HG03064 (cell line): Measurements from ENCODE around the gene YY1.
"Not testable (repeated sequence)": the region's sequence is repeated elsewhere in the genome, so short reads cannot be mapped to it uniquely, and the experiment has no call there.

Experiments
- ATAC-seq: cut with Tn5 transposase; IDR thresholded peaks from one replicate; pipeline ENCODE4 v1.9.1; 2021; ENCODE audit warnings: low read depth; ENCODE audit not compliant: unreplicated experiment

The YY1 gene

GRCh38 chr14:100238419-100239210 lies at the start of gene YY1:
Gene YY1 (plus strand): TSS chr14:100239144. CDS start chr14:100239245, 101 bp downstream.
- ATAC-seq: peak; percentile 72

DNA sequence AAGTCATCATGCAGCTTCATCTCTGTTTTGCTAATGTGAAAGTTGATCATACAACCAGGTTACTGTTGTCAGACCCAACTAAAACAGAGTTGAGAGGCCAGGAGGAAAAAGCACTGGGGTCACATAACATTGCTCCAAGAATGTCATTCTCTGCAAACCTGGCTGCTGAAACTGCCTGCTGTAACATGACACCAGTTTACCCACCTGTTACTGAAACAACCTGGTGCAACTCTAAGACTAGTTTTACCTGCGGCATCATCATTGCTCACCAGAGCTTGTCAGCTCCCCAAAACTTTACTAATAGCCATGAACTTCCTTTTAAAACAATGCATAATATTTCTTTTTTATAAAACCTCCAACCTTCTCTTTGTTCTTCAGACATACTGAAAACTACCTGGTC lies 48.8 kb upstream of the YY1 start:
- ATAC-seq: no peak

- ATAC-seq: no peak
These were observed 47.2 kb upstream of the YY1 start for GRCh38 chr14:100191584-100192249.

DNA sequence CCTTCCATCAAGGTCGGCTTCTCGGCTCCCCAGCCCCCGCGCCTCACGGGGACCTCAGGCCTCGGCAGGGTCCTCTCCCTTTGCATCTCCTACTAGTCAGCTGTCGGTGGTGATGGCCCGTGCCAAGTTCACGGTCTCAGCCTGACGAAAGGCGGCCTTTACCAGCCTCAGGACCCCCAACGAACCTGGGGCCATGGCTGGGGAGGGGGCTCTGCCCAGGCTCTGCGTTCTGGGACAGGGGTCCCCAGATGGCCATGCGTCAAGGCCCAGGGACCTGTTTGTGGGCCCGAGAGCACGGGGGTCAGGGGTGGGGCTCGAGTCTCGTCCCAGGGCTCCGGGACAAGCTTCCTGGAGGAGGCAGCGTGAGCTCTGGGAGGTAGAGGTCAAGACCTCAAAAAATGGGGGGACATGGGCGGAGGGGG lies 46.7 kb upstream of the YY1 start:
- ATAC-seq: no peak

DNA sequence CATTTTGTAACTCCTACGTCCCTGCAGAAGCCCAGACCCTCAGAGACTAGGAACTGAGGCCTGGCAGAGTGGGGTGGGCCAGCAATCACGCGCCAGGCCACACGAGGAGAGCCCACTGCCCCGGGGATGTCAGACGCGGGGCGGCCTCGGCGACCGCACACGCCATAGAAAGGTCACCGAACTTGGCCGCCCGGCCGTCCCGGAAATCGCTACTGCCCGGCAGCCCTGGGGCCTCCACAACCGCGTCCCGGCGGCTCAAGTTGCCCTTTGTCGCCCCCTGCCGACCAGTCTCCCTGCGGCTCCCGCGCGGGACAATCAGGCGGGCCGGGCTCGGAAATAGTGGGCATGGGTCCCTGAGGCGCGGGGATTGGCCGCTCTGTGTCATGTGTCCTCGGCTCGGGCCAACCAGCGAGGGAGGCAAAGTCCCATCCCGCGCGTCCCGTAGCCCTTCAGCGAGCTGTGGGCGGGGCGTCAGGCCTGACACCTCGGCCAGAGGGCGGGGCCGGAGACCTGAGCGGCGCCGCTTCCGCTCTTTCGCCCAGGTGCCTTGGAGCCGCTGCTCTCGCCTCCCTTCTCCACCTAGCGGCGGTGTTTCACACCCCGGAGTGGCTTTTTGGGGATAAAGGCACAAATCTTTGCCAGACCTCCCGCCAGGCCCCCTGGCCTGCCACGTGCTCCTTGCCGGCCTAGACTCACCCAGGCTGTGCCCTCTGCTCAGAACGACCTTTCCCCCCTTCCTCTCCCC lies 46.1 kb upstream of the YY1 start:
- ATAC-seq: peak; percentile 99

DNA sequence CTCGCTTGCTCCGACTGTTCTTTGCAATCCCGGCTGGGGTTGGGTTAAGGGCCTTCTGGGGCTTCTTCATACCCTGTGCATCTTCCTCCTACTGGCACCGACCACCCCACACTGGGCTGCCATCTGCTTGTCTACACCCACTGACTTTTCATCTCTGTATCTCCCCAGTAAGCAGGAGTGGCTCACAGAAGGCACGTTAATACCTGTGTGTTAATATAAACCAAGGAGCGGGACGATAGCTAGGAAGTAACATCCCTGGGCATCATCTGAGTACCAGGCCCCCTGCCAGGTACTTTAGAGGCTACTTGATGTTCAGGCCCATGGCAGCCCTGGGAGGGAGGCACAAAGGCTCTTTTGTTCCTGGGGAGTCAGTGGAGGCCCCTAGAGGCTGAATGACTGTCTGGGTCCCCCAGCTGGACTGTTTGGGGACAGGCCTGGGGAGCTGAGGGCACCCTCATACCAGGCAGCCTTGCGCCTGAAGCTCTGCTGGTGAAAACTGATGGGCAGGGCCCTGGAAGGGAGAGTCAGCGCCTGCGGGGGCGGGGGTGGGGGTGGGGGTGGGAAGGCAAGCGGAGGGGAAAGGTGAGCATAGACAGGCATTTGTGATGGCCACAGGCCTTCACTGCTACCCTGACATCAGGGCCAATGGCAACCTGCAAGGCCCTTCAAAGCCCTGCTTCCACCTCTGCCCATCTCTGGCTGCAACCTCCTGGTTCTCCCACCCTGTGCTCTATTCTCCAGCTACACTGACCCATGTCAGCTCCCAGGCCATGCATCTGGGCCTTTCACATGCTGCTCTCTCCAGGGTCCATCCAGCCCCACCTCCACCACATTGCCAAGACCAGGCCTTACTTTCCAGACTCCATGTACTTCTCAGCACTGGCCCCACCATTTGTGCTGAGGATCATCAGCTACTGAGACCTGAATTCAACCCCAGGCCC lies 45.3 kb upstream of the YY1 start:
- ATAC-seq: no peak

GRCh38 chr14:100199240-100199860 lies 39.6 kb upstream of the YY1 start:
- ATAC-seq: no peak

GRCh38 chr14:100200311-100200710 lies 38.6 kb upstream of the YY1 start:
- no peak for ATAC-seq

- no peak for ATAC-seq
These were observed 37.2 kb upstream of the YY1 start for GRCh38 chr14:100201701-100202100.

DNA sequence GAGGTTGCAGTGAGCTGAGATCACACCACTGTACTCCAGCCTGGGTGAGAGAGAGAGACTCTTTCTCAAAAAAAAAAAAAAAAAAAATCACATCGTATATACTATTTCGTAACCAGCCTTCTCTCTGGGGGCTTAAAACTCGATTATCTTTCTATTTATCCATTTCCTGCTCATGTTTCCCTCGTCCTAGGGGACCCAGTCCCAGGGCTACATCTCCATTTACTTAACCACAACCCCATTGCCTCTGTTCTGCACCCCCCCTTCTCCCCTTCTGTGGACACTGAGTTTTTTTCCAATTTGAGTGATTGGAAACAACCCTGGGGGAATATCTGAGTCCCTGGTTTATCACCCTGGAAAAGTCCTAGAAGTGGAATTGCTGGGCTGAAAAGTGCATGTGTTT lies 36.2 kb upstream of the YY1 start:
- ATAC-seq: no peak

- no peak for ATAC-seq
These were observed 35.8 kb upstream of the YY1 start for GRCh38 chr14:100203146-100203545.

GRCh38 chr14:100203962-100204834 lies 34.7 kb upstream of the YY1 start:
- ATAC-seq: no peak

DNA sequence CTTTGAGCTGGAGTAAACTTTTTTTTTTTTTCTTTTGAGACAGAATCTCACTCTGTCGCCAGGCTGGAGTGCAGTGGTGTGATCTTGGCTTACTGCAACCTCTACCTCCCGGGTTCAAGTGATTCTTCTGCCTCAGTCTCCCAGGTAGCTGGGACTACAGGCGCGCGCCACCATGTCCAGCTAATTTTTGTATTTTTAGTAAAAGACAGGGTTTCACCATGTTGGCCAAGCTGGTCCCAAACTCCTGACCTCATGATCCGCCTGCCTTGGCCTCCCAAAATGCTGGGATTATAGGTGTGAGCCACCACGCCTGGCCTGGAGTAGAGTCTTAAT lies 34.1 kb upstream of the YY1 start:
- not testable (repeated sequence) for ATAC-seq

DNA sequence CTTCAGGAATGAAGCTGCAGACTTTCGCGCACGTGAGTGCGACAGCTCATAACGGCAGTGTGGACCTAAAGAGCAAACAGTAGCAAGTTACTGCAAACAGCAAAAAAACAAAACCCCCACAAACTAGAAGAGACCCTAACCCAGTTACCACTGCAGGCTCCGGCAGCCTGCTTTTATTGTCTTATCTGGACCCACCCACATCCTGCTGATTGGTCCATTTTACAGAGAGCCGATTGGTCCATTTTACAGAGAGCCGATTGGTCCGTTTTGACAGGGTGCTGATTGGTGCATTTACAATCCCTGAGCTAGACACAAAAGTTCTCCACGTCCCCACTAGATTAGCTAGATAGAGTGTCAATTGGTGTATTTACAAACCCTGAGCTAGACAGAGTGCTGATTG lies 31.4 kb upstream of the YY1 start:
- not testable (repeated sequence) for ATAC-seq

- ATAC-seq: not testable (repeated sequence)
These were observed 30.8 kb upstream of the YY1 start for GRCh38 chr14:100208136-100208535.

GRCh38 chr14:100211366-100211765 lies 27.6 kb upstream of the YY1 start:
- no peak for ATAC-seq

DNA sequence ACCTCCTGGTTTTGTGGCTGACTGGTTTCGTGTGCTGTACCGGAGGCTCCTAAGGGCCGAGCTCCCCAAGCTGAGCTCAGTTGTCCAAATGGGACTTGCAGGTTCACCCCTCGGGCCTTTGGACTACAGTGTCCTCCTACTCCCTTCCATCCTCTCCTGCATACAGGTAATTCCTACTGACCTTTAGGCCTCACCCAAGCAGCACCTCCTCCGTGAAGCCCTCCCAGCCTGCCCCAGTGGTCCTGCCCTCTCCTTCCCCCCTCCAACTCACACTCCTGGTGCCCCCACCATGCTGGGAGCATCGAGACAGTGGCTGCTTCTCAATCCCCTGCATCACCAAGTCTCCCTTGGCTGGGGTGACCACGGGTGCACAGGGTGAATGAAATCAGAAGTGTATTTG lies 27.1 kb upstream of the YY1 start:
- ATAC-seq: no peak

DNA sequence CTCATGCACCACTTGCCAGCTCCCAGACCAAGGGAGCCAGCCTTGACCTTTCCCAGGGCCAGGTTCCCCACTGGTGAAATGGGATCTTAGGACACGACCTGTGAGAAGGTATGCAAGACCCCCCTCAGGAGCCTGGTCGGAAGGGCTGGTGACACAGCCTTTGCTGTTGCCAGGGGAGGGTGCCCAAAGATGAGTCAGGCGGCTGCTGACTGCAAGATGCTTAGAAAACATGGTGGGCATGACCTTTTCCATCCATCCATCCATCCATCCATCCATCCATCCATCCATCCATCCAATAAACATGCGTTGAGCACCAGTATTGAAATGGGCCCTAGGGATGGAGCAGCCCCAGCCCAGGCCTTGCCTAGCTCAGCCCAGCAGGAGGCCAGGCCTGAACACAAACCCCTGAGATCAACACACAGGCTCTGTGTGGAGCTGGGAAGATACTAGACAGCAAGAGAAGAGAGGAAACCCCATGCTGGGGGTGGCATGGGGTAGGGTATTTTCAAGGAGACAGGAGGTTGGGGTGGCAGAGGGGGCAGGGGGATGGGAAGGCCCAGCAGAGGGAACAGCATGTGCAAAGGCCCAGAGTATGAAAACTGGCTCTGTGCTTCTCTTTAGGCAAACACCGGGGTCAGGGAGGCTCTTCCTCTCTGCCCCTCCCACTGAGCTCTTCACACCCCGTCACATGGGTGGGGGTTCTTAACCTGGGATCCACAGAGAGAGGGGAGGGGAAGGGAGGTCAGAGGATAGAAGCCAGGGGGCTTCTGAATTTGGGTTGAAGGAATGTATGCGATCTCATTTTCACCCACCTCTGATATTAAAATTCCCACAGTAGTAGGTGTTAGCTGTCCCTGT lies 26.2 kb upstream of the YY1 start:
- no peak for ATAC-seq
